Immature natural killer cell (primary cell): Measurements from ENCODE around the gene ANO1. TPM values are rescaled to one million over a fixed set of nuclear protein-coding genes. Genes with fewer than 3 reads are reported as not detected.
A peak's percentile ranks its signal among the peaks of the same experiment; 100 is the strongest.
"Not testable (repeated sequence)": the region's sequence is repeated elsewhere in the genome, so short reads cannot be mapped to it uniquely, and the experiment has no call there.

Source experiments
- DNase-seq, 3 donors: peaks; one replicate each; pipeline ENCODE4 v3.0.0; 2022; ENCODE audit warnings: mixed read lengths in 1 of 3
- H3K27ac Mint-ChIP-seq, 6 donors: one replicate each; pipeline ENCODE4 v1.8.0; 2020; ENCODE audit warnings: mixed read lengths in 6 of 6, mild to moderate bottlenecking in 5 of 6, inconsistent platforms in 4 of 6, moderate library complexity in 3 of 6
- H3K27me3 Mint-ChIP-seq, 3 donors: one replicate each; pipeline ENCODE4 v1.8.0; 2020 to 2021; ENCODE audit warnings: low read depth in 3 of 3, mild to moderate bottlenecking in 3 of 3, mixed read lengths in 3 of 3, moderate library complexity in 3 of 3, inconsistent platforms in 1 of 3
- H3K36me3 Mint-ChIP-seq, 3 donors: one replicate each; pipeline ENCODE4 v1.8.0; 2020; ENCODE audit warnings: mixed read lengths in 3 of 3, inconsistent platforms in 2 of 3, mild to moderate bottlenecking in 2 of 3
- H3K4me1 Mint-ChIP-seq, 2 donors: one replicate each; pipeline ENCODE4 v1.8.0; 2020; ENCODE audit warnings: inconsistent platforms in 2 of 2, mild to moderate bottlenecking in 2 of 2, mixed read lengths in 2 of 2, moderate library complexity in 1 of 2
- H3K4me3 Mint-ChIP-seq, 5 donors: one replicate each; pipeline ENCODE4 v1.8.0; 2020; ENCODE audit warnings: mild to moderate bottlenecking in 5 of 5, mixed read lengths in 5 of 5, inconsistent platforms in 3 of 5, moderate library complexity in 3 of 5
- H3K9me3 Mint-ChIP-seq, 6 donors: one replicate each; pipeline ENCODE4 v1.8.0; 2020; ENCODE audit warnings: mild to moderate bottlenecking in 6 of 6, mixed read lengths in 6 of 6, inconsistent platforms in 4 of 6, moderate library complexity in 3 of 6
- polyA plus RNA-seq, 3 donors: library from polyadenylated mRNA; unstranded; fragments of 300-500 nt; fragmentation: Illumina TruSeq; gene quantifications; one replicate each; pipeline ENCODE4 v1.2.3, GENCODE V29; 2021

ANO1 gene
- not detected for polyA plus RNA-seq

- Mint-ChIP-seq H3K27ac (no peak within 1 kb of the TSS), H3K4me1 (no peaks in the 10 kb centered on the region), H3K9me3 (no peaks in the 10 kb centered on the region), H3K36me3 (no peaks in the 10 kb centered on the region), H3K4me3 (no peak within 1 kb of the TSS), H3K27me3 (peaks cover 11 to 12% (median 11%) of the 10 kb centered on the region in 3 donors)
- no peak for DNase-seq
Observed at GRCh38 chr11:70078095-70078780, at the start of gene ANO1. Gene ANO1 (plus strand): TSS chr11:70078317. CDS start chr11:70078607, 290 bp downstream.

GRCh38 chr11:70029115-70029860 is 48.8 kb upstream of the ANO1 start:
- H3K27ac Mint-ChIP-seq: no peak overlapping the region

DNA sequence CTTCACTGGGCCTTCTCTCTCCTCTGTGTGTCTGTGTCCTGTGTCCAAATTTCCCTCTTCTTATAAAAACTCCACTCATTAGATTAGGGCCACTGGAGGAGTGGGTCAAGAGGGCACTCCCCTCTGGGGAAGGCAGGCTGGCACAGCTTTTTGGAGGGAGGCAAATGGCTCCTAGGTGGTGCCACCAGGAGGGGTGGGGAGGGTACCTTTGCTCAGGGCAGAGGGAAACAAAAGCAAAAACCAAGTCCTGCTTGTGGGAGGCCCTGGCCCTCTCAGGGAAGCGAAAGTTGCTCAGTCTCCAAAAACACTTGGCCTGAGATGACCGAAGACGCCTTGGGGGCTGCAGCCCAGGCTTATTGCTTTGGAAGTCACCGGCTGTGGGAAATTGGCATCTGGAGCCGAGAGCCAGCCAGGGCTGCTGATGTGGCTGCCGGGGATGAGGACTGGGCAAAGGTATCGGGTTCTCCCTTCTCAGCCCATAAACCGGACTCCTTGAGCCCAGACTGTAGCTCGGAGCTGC is 48.2 kb upstream of the ANO1 start:
- H3K4me3 Mint-ChIP-seq: no peak overlapping the region
- H3K9me3 Mint-ChIP-seq: no peaks in the 10 kb centered on the region
- no peak for DNase-seq
- no peaks in the 10 kb centered on the region for H3K4me1 Mint-ChIP-seq
- H3K27ac Mint-ChIP-seq: no peak overlapping the region
- peaks cover 0 to 5% (median 1%) of the 10 kb centered on the region in 3 donors for H3K27me3 Mint-ChIP-seq
- H3K36me3 Mint-ChIP-seq: no peaks in the 10 kb centered on the region

More at GRCh38 chr11:70029115-70029860, 48.8 kb upstream of the ANO1 start:
- Mint-ChIP-seq H3K4me1 (no peaks in the 10 kb centered on the region), H3K9me3 (no peaks in the 10 kb centered on the region), H3K36me3 (no peaks in the 10 kb centered on the region), H3K4me3 (no peak overlapping the region), H3K27me3 (peaks cover 0 to 5% (median 1%) of the 10 kb centered on the region in 3 donors)
- DNase-seq: no peak

- no peak for DNase-seq
- Mint-ChIP-seq H3K27me3 (peaks cover 0 to 5% (median 1%) of the 10 kb centered on the region in 3 donors), H3K36me3 (no peaks in the 10 kb centered on the region), H3K4me3 (no peak overlapping the region), H3K9me3 (no peaks in the 10 kb centered on the region), H3K27ac (no peak overlapping the region), H3K4me1 (no peaks in the 10 kb centered on the region)
Observed at GRCh38 chr11:70030412-70030811, 47.7 kb upstream of the ANO1 start.

DNA sequence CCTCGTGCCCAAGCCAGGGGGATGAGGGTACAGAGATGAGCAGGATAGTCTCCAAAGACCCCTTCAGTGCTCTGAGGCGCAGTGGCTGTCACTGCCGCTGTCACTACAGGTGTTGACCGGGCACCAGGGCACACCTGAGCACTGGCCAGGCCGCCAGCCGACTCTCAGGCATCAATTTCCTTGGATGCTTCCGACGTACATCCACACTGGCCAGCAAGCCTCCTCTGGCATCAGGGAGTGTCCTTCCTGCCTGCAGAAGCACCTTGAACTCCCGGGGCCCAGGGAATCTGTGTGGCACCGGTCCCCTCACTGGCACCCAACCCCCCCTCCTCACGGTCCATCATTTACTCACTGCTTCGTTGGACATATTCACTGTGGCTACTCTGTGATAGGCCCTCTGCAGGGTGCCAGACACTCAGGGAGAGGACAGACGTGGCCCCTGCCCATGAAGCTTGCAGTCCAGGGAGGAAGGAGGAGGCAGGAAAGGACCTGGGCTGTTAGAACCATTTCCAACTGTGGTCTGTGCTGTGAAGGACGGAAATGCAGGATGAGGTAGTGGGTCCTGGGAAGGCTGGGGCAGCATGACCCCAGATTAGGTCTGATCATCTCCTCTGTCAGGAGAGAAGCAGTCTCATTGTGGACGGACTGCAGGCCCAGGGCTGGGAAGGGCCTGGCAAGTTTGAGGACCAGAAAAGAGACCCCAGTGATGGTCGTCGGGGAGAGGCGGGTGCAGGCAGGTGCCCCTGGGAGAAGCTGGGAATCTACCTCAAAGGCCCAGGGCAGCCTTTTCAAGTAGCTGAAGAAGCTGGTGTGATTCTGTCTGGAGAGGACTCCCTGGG is 46.3 kb upstream of the ANO1 start:
- no peaks in the 10 kb centered on the region for H3K36me3 Mint-ChIP-seq
- no peaks in the 10 kb centered on the region for H3K9me3 Mint-ChIP-seq
- H3K27me3 Mint-ChIP-seq: peaks cover 0 to 5% (median 3%) of the 10 kb centered on the region in 3 donors
- H3K27ac Mint-ChIP-seq: peak overlapping the region in 1 of 6 donors; percentile 44
- H3K4me1 Mint-ChIP-seq: no peaks in the 10 kb centered on the region
- DNase-seq: no peak
- H3K4me3 Mint-ChIP-seq: no peak overlapping the region

DNA sequence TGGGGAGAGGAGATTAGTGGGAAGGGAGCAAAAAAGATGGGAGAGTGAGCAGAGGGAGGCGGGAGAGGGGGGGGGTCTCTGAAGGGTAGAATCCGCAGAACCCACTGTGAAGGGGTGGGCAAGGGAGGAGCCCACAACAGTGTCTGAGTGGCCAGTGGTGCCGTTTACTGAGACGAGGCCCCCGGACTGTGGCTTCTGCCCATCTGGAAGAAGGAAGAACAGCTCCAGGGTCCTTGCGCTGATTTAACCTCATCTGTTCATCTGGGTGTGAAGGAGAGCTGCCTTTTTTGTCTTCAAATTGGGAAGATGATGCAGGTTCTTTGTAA is 45.7 kb upstream of the ANO1 start:
- H3K4me3 Mint-ChIP-seq: no peak overlapping the region
- peaks cover 0 to 5% (median 3%) of the 10 kb centered on the region in 3 donors for H3K27me3 Mint-ChIP-seq
- no peaks in the 10 kb centered on the region for H3K36me3 Mint-ChIP-seq
- H3K4me1 Mint-ChIP-seq: no peaks in the 10 kb centered on the region
- DNase-seq: no peak
- H3K9me3 Mint-ChIP-seq: no peaks in the 10 kb centered on the region
- H3K27ac Mint-ChIP-seq: no peak overlapping the region

GRCh38 chr11:70032943-70033710 is 45.0 kb upstream of the ANO1 start:
- no peak overlapping the region for H3K27ac Mint-ChIP-seq
- no peaks in the 10 kb centered on the region for H3K9me3 Mint-ChIP-seq
- H3K27me3 Mint-ChIP-seq: peaks cover under 1 to 5% (median 3%) of the 10 kb centered on the region in 3 donors
- H3K4me3 Mint-ChIP-seq: no peak overlapping the region
- no peak for DNase-seq
- H3K36me3 Mint-ChIP-seq: no peaks in the 10 kb centered on the region
- H3K4me1 Mint-ChIP-seq: no peaks in the 10 kb centered on the region

DNA sequence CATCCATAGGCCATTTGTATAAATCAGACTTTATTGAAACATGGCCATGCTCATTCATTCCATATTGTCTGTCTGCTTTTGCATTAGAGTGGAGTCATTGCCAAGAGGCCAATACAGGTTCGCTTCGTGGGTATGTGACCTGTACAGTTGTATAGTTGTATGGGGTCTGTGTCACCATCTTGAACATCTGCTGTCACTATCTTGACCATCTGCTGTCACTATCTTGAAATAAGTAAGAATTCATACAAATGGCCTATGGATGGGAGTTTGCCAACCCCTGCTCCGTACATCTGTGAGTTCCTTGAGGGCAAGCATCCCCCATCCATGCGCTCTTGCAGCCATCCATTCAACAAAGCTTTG is 44.4 kb upstream of the ANO1 start:
- Mint-ChIP-seq H3K36me3 (no peaks in the 10 kb centered on the region), H3K4me3 (no peak overlapping the region), H3K27ac (no peak overlapping the region), H3K9me3 (peaks cover 0 to 1% (median 0%) of the 10 kb centered on the region in 6 donors), H3K27me3 (peaks cover 2 to 3% (median 2%) of the 10 kb centered on the region in 3 donors), H3K4me1 (no peaks in the 10 kb centered on the region)
- no peak for DNase-seq

GRCh38 chr11:70034740-70035365 is 43.3 kb upstream of the ANO1 start:
- peaks cover 2 to 3% (median 2%) of the 10 kb centered on the region in 3 donors for H3K27me3 Mint-ChIP-seq
- peaks cover 0 to 2% (median 0%) of the 10 kb centered on the region in 6 donors for H3K9me3 Mint-ChIP-seq
- no peaks in the 10 kb centered on the region for H3K4me1 Mint-ChIP-seq
- DNase-seq: no peak
- no peak overlapping the region for H3K27ac Mint-ChIP-seq
- no peak overlapping the region for H3K4me3 Mint-ChIP-seq
- no peaks in the 10 kb centered on the region for H3K36me3 Mint-ChIP-seq

GRCh38 chr11:70035665-70036064 is 42.5 kb upstream of the ANO1 start:
- not testable (repeated sequence) for H3K4me1 Mint-ChIP-seq, DNase-seq, H3K27me3 Mint-ChIP-seq, H3K27ac Mint-ChIP-seq, H3K4me3 Mint-ChIP-seq, H3K36me3 Mint-ChIP-seq, H3K9me3 Mint-ChIP-seq

DNA sequence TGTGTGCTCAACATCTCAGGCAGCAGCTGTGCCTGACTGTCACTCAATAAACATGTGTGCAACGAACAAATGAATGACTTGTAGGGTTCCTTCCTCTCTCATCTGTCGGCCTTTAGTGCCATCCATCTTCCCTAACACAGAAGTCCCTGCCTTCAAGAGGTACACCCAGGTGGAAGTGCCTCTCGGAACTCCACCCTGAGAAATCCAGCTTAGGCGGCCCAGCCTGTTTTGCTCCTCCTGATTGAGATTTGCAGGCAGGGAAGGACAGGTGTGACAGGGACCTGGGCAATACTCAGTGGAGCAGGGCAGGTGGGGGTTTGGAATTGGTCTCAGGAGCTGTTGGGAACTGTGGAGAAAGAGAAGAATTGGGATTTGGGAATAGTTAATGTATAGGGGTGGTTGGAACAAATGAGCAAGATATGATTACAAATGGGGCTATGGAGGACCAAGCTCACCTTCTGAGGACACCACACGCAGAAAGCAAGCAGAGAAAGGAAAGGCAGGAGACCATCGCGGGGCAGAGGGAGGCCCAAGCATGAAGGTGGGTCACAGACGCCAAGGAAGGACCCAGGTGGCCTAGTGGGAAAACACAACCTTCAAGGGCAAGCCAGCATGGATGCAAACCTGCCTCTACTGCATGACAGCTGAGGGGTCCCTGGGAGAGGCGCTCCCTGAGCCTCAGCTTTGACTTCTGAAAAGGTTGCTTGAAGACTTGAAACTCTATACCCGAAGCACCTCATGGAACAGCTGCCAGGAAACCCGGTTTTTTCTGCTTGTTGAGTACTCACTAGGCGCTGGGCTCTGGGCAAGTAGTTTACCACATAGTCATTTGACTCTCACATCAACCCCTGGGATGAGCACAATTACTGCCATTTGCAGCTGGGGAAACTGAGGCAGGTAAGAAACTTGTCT is 40.9 kb upstream of the ANO1 start:
- H3K27ac Mint-ChIP-seq: no peak overlapping the region
- no peaks in the 10 kb centered on the region for H3K4me1 Mint-ChIP-seq
- H3K9me3 Mint-ChIP-seq: peaks cover 0 to 8% (median 4%) of the 10 kb centered on the region in 6 donors
- H3K36me3 Mint-ChIP-seq: no peaks in the 10 kb centered on the region
- H3K4me3 Mint-ChIP-seq: no peak overlapping the region
- H3K27me3 Mint-ChIP-seq: peaks cover 2 to 4% (median 2%) of the 10 kb centered on the region in 3 donors
- DNase-seq: no peak
